Measurements from ENCODE around the gene SLC2A9.

GRCh38 chr4:10013722-10014121 lies 7.6 kb downstream of the SLC2A9 start:
- TF ChIP-seq, protein P1, sequence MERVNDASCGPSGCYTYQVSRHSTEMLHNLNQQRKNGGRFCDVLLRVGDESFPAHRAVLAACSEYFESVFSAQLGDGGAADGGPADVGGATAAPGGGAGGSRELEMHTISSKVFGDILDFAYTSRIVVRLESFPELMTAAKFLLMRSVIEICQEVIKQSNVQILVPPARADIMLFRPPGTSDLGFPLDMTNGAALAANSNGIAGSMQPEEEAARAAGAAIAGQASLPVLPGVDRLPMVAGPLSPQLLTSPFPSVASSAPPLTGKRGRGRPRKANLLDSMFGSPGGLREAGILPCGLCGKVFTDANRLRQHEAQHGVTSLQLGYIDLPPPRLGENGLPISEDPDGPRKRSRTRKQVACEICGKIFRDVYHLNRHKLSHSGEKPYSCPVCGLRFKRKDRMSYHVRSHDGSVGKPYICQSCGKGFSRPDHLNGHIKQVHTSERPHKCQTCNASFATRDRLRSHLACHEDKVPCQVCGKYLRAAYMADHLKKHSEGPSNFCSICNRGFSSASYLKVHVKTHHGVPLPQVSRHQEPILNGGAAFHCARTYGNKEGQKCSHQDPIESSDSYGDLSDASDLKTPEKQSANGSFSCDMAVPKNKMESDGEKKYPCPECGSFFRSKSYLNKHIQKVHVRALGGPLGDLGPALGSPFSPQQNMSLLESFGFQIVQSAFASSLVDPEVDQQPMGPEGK (CRISPR knock-in tag; IDR thresholded peaks at IDR 0.05; ENCODE audit: borderline replicate concordance) = no peak
- TF ChIP-seq GLIS3 (CRISPR knock-in tag; IDR thresholded peaks at IDR 0.05) (no peak), CSDC2 (CRISPR knock-in tag; IDR thresholded peaks at IDR 0.05) (no peak), CREB5 (CRISPR knock-in tag; IDR thresholded peaks at IDR 0.05; ENCODE audit: low read depth) (no peak), PPARA (CRISPR knock-in tag; IDR thresholded peaks at IDR 0.05; ENCODE audit: borderline replicate concordance) (no peak), ZFP3 (CRISPR knock-in tag; IDR thresholded peaks at IDR 0.05) (no peak), RARB (CRISPR knock-in tag; IDR thresholded peaks at IDR 0.05) (no peak), ZNF8 (CRISPR knock-in tag; IDR thresholded peaks at IDR 0.05) (no peak), TCF4 (CRISPR knock-in tag; IDR thresholded peaks at IDR 0.05; ENCODE audit: borderline replicate concordance) (no peak)
- TF ChIP-seq, protein P2, sequence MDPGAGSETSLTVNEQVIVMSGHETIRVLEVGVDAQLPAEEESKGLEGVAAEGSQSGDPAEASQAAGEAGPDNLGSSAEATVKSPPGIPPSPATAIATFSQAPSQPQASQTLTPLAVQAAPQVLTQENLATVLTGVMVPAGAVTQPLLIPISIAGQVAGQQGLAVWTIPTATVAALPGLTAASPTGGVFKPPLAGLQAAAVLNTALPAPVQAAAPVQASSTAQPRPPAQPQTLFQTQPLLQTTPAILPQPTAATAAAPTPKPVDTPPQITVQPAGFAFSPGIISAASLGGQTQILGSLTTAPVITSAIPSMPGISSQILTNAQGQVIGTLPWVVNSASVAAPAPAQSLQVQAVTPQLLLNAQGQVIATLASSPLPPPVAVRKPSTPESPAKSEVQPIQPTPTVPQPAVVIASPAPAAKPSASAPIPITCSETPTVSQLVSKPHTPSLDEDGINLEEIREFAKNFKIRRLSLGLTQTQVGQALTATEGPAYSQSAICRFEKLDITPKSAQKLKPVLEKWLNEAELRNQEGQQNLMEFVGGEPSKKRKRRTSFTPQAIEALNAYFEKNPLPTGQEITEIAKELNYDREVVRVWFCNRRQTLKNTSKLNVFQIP (CRISPR knock-in tag; IDR thresholded peaks at IDR 0.05; ENCODE audit: borderline replicate concordance, low read depth) = no peak
- TF ChIP-seq, protein P3, sequence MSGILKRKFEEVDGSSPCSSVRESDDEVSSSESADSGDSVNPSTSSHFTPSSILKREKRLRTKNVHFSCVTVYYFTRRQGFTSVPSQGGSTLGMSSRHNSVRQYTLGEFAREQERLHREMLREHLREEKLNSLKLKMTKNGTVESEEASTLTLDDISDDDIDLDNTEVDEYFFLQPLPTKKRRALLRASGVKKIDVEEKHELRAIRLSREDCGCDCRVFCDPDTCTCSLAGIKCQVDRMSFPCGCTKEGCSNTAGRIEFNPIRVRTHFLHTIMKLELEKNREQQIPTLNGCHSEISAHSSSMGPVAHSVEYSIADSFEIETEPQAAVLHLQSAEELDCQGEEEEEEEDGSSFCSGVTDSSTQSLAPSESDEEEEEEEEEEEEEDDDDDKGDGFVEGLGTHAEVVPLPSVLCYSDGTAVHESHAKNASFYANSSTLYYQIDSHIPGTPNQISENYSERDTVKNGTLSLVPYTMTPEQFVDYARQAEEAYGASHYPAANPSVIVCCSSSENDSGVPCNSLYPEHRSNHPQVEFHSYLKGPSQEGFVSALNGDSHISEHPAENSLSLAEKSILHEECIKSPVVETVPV (CRISPR knock-in tag; IDR thresholded peaks at IDR 0.05) = no peak
